ENCODE results near the gene SLC25A20. TPM values are rescaled to one million over a fixed set of nuclear protein-coding genes. Genes with fewer than 3 reads are reported as not detected.

SLC25A20 gene
- polyA plus RNA-seq, 1 donor (not counting 4 experiments of a cell fraction or from before 2014, with no cell fraction given): 22.4 TPM

DNA sequence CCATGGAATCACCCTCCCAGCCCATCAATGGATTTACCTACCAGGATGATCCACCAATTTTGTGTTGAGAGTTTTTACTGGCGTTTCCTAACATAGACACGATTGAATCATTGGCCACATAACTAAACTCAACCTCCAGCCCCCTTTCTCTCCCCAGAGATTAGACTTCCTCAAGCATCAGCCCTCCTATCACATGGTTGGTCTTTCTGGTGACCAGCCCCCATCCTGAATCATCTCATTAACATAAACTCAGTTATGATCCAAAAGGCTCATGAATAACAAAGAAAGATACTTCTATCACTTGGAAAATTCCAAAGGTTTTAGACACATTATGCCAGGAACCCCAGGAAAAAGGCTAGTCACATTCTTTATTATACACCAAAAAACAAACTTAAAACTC lies 72.2 kb downstream of the SLC25A20 start:
- DNase-seq (ENCODE audit: low read depth, low spot score) (no peak), FAIRE-seq (no peak)
- Histone ChIP-seq H3K9me3 (ENCODE audit: control insufficient read depth, low read depth, low read length) (no peaks in the 10 kb centered on the region), H3K4me3 (ENCODE audit: control insufficient read depth in 2 of 3, extremely low read depth in 1 of 3, insufficient read depth in 2 of 3, low read depth in 1 of 3, low read length in 3 of 3) (no peak overlapping the region), H3K9me1 (ENCODE audit: control insufficient read depth, extremely low read depth, insufficient read depth, low read length) (no peaks in the 10 kb centered on the region), H3K4me1 (ENCODE audit: control insufficient read depth, extremely low read depth, insufficient read depth, low read length) (peaks cover 7% of the 10 kb centered on the region), H3K27ac (ENCODE audit: control insufficient read depth, insufficient read depth, low read length) (no peak overlapping the region), H3K79me2 (ENCODE audit: control insufficient read depth, insufficient read depth, low read length) (peaks cover 26% of the 10 kb centered on the region), H3K36me3 (ENCODE audit: control insufficient read depth in 2 of 2, extremely low read depth in 1 of 2, insufficient read depth in 2 of 2, low read length in 2 of 2) (no peaks in the 10 kb centered on the region), H4K20me1 (ENCODE audit: control insufficient read depth, extremely low read depth, insufficient read depth, low read length) (no peaks in the 10 kb centered on the region), H3K9ac (ENCODE audit: control insufficient read depth, extremely low read depth, insufficient read depth, low read length) (no peak overlapping the region), H3K4me2 (ENCODE audit: control insufficient read depth, extremely low read depth, insufficient read depth, low read depth, low read length) (no peak overlapping the region), H2AFZ (ENCODE audit: control insufficient read depth, low read length) (no peak overlapping the region), H3K27me3 (ENCODE audit: control insufficient read depth, extremely low read depth, insufficient read depth, low read length) (no peaks in the 10 kb centered on the region)
- dilution Hi-C loops (cut with MboI; ENCODE audit: extremely low pct_ligation_motif_present, low sequenced_read_pairs): no loop called here
- no peak for TF ChIP-seq EZH2 (IDR thresholded peaks at IDR 0.05; ENCODE audit: low read length)
- TF ChIP-seq CTCF (optimal IDR thresholded peaks at IDR 0.05 in 1 of 3, IDR thresholded peaks at IDR 0.05 in 1 of 3, conservative IDR thresholded peaks at IDR 0.05 in 1 of 3; ENCODE audit: extremely low read depth in 1 of 3, insufficient read depth in 2 of 3, low read length in 3 of 3): no peak

- FAIRE-seq (peak; percentile 67), DNase-seq (ENCODE audit: low read depth, low spot score) (no peak)
- H3K4me3 ChIP-seq (ENCODE audit: control insufficient read depth in 2 of 3, extremely low read depth in 1 of 3, insufficient read depth in 2 of 3, low read depth in 1 of 3, low read length in 3 of 3): no peak overlapping the region
- H3K79me2 ChIP-seq (ENCODE audit: control insufficient read depth, insufficient read depth, low read length): peaks cover 28% of the 10 kb centered on the region
- no peaks in the 10 kb centered on the region for H3K27me3 ChIP-seq (ENCODE audit: control insufficient read depth, extremely low read depth, insufficient read depth, low read length)
- peaks cover 5% of the 10 kb centered on the region for H3K9me1 ChIP-seq (ENCODE audit: control insufficient read depth, extremely low read depth, insufficient read depth, low read length)
- dilution Hi-C loops (cut with MboI; ENCODE audit: extremely low pct_ligation_motif_present, low sequenced_read_pairs): no loop called here
- no peak overlapping the region for H3K9ac ChIP-seq (ENCODE audit: control insufficient read depth, extremely low read depth, insufficient read depth, low read length)
- no peak overlapping the region for H3K27ac ChIP-seq (ENCODE audit: control insufficient read depth, insufficient read depth, low read length)
- H4K20me1 ChIP-seq (ENCODE audit: control insufficient read depth, extremely low read depth, insufficient read depth, low read length): no peaks in the 10 kb centered on the region
- no peak overlapping the region for H2AFZ ChIP-seq (ENCODE audit: control insufficient read depth, low read length)
- peaks cover 11% of the 10 kb centered on the region for H3K4me1 ChIP-seq (ENCODE audit: control insufficient read depth, extremely low read depth, insufficient read depth, low read length)
- no peaks in the 10 kb centered on the region for H3K9me3 ChIP-seq (ENCODE audit: control insufficient read depth, low read depth, low read length)
- H3K4me2 ChIP-seq (ENCODE audit: control insufficient read depth, extremely low read depth, insufficient read depth, low read depth, low read length): peak overlapping the region; percentile 17
- no peaks in the 10 kb centered on the region for H3K36me3 ChIP-seq (ENCODE audit: control insufficient read depth in 2 of 2, extremely low read depth in 1 of 2, insufficient read depth in 2 of 2, low read length in 2 of 2)
- TF ChIP-seq EZH2 (IDR thresholded peaks at IDR 0.05; ENCODE audit: low read length): no peak
- TF ChIP-seq CTCF (optimal IDR thresholded peaks at IDR 0.05 in 1 of 3, IDR thresholded peaks at IDR 0.05 in 1 of 3, conservative IDR thresholded peaks at IDR 0.05 in 1 of 3; ENCODE audit: extremely low read depth in 1 of 3, insufficient read depth in 2 of 3, low read length in 3 of 3): no peak
These were observed 77.9 kb downstream of the SLC25A20 start for GRCh38 chr3:48820612-48821324.
